ENCODE data around the gene TEAD1.
A peak's percentile ranks its signal among the peaks of the same experiment; 100 is the strongest.

Gene TEAD1

DNA sequence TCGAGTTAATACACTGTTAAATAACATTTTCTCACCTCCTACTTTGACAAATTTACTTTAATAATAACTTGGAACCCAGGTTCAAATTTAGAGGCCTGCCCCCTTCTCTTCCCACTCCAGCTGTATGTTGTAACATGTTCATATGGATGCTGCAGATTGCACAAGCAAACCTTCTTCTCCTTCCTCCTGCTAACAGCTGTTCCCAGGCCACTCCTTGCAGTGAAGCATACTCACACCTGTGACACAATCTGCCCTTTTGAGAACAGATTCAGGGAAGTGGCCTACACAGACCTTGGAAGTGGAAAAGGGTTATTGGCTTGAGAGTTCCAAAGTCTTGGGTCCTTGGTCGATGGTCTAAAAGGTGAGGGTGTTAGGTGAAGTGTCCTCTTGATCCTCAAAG, 131.9 kb downstream of the TEAD1 start:
- H3K9me3 ChIP-seq (ENCODE audit: control insufficient read depth, low read length) = no peaks in the 10 kb centered on the region
- H3K4me3 ChIP-seq (ENCODE audit: low read length) = no peak overlapping the region
- H3K36me3 ChIP-seq (ENCODE audit: control insufficient read depth, insufficient read depth, low read length) = no peaks in the 10 kb centered on the region
- no peak overlapping the region for H3K9ac ChIP-seq (ENCODE audit: low read length)
- peaks cover 42% of the 10 kb centered on the region for H3K4me1 ChIP-seq (ENCODE audit: control insufficient read depth, insufficient read depth, low read length)
- H3K27me3 ChIP-seq (ENCODE audit: control insufficient read depth, insufficient read depth, low read length) = no peaks in the 10 kb centered on the region

GRCh38 chr11:12807621-12808020, 133.4 kb downstream of the TEAD1 start:
- Histone ChIP-seq H3K4me1 (ENCODE audit: control insufficient read depth, insufficient read depth, low read length) (peaks cover 31% of the 10 kb centered on the region), H3K27me3 (ENCODE audit: control insufficient read depth, insufficient read depth, low read length) (no peaks in the 10 kb centered on the region), H3K36me3 (ENCODE audit: control insufficient read depth, insufficient read depth, low read length) (no peaks in the 10 kb centered on the region), H3K4me3 (ENCODE audit: low read length) (no peak overlapping the region), H3K9ac (ENCODE audit: low read length) (no peak overlapping the region), H3K9me3 (ENCODE audit: control insufficient read depth, low read length) (no peaks in the 10 kb centered on the region)

DNA sequence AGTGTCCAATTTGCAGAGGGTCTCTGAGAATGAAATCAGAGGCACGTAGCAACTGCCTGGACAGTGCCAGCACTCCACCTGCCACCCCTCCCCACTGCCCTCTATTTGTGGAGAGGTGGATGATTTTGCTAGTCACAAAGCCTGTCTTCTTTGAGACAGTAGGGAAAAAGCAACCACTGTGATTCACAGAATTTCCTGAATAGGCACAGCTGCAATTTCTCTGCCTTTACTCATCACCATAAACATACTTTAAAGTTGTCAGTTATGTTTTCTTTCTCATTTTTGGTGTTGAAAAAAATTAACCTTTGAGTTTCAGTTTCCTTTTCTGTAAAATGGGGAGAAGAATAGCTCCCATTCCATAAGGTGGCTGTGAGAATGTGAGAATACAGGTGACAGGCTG, 134.3 kb downstream of the TEAD1 start:
- Histone ChIP-seq H3K27me3 (ENCODE audit: control insufficient read depth, insufficient read depth, low read length) (no peaks in the 10 kb centered on the region), H3K9me3 (ENCODE audit: control insufficient read depth, low read length) (no peaks in the 10 kb centered on the region), H3K4me1 (ENCODE audit: control insufficient read depth, insufficient read depth, low read length) (peaks cover 31% of the 10 kb centered on the region), H3K9ac (ENCODE audit: low read length) (no peak overlapping the region), H3K4me3 (ENCODE audit: low read length) (no peak overlapping the region), H3K36me3 (ENCODE audit: control insufficient read depth, insufficient read depth, low read length) (no peaks in the 10 kb centered on the region)

- no peak overlapping the region for H3K4me3 ChIP-seq (ENCODE audit: low read length)
- H3K36me3 ChIP-seq (ENCODE audit: control insufficient read depth, insufficient read depth, low read length) = no peaks in the 10 kb centered on the region
- H3K9ac ChIP-seq (ENCODE audit: low read length) = no peak overlapping the region
- no peaks in the 10 kb centered on the region for H3K9me3 ChIP-seq (ENCODE audit: control insufficient read depth, low read length)
- no peaks in the 10 kb centered on the region for H3K27me3 ChIP-seq (ENCODE audit: control insufficient read depth, insufficient read depth, low read length)
- peaks cover 31% of the 10 kb centered on the region for H3K4me1 ChIP-seq (ENCODE audit: control insufficient read depth, insufficient read depth, low read length)
These were observed 135.1 kb downstream of the TEAD1 start for GRCh38 chr11:12809364-12809763.

DNA sequence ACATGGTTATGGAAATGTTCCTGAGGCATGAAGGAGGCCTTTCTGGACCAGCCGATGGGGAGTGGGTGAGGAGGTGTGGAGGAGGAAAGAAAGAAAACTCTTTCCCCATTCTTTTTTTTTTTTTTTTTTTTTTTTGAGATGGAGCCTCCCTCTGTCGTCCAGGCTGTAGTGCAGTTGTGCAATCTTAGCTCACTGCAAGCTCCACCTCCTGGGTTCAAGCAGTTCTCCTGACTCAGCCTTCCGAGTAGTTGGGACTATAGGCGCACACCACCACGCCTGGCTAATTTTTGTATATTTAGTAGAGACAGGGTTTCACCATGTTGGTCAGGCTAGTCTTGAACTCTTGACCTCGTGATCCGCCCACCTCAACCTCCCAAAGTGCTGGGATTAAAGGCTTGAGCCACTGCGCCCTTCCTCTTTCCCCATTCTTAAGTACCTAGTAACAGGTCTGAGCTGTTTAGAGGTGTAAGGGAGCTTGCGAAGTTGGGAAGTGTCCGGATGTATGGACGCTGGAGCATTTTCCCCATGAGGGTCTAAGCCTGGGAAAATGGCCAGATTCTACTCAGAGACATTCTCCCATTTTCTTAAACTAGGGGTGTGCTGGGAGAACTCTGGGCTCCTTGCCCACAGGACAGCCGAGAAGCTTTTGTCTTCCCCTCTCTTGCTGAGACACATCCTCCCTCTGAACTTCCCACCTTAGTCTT, 135.8 kb downstream of the TEAD1 start:
- peaks cover 32% of the 10 kb centered on the region for H3K4me1 ChIP-seq (ENCODE audit: control insufficient read depth, insufficient read depth, low read length)
- no peak overlapping the region for H3K9ac ChIP-seq (ENCODE audit: low read length)
- H3K4me3 ChIP-seq (ENCODE audit: low read length) = no peak overlapping the region
- no peaks in the 10 kb centered on the region for H3K9me3 ChIP-seq (ENCODE audit: control insufficient read depth, low read length)
- H3K27me3 ChIP-seq (ENCODE audit: control insufficient read depth, insufficient read depth, low read length) = no peaks in the 10 kb centered on the region
- H3K36me3 ChIP-seq (ENCODE audit: control insufficient read depth, insufficient read depth, low read length) = no peaks in the 10 kb centered on the region

GRCh38 chr11:12810568-12810894, 136.3 kb downstream of the TEAD1 start:
- no peak overlapping the region for H3K9ac ChIP-seq (ENCODE audit: low read length)
- H3K4me1 ChIP-seq (ENCODE audit: control insufficient read depth, insufficient read depth, low read length) = peaks cover 37% of the 10 kb centered on the region
- H3K4me3 ChIP-seq (ENCODE audit: low read length) = no peak overlapping the region

GRCh38 chr11:12811861-12812260, 137.6 kb downstream of the TEAD1 start:
- no peaks in the 10 kb centered on the region for H3K9me3 ChIP-seq (ENCODE audit: control insufficient read depth, low read length)
- H3K4me1 ChIP-seq (ENCODE audit: control insufficient read depth, insufficient read depth, low read length) = peaks cover 38% of the 10 kb centered on the region
- H3K9ac ChIP-seq (ENCODE audit: low read length) = no peak overlapping the region
- H3K4me3 ChIP-seq (ENCODE audit: low read length) = no peak overlapping the region
- no peaks in the 10 kb centered on the region for H3K27me3 ChIP-seq (ENCODE audit: control insufficient read depth, insufficient read depth, low read length)
- H3K36me3 ChIP-seq (ENCODE audit: control insufficient read depth, insufficient read depth, low read length) = no peaks in the 10 kb centered on the region

More at GRCh38 chr11:12810568-12810894, 136.3 kb downstream of the TEAD1 start:
- Histone ChIP-seq H3K27me3 (ENCODE audit: control insufficient read depth, insufficient read depth, low read length) (no peaks in the 10 kb centered on the region), H3K9me3 (ENCODE audit: control insufficient read depth, low read length) (no peaks in the 10 kb centered on the region), H3K36me3 (ENCODE audit: control insufficient read depth, insufficient read depth, low read length) (no peaks in the 10 kb centered on the region)

- Histone ChIP-seq H3K9ac (ENCODE audit: low read length) (no peak overlapping the region), H3K4me3 (ENCODE audit: low read length) (no peak overlapping the region), H3K36me3 (ENCODE audit: control insufficient read depth, insufficient read depth, low read length) (no peaks in the 10 kb centered on the region), H3K9me3 (ENCODE audit: control insufficient read depth, low read length) (no peaks in the 10 kb centered on the region), H3K4me1 (ENCODE audit: control insufficient read depth, insufficient read depth, low read length) (peaks cover 38% of the 10 kb centered on the region), H3K27me3 (ENCODE audit: control insufficient read depth, insufficient read depth, low read length) (no peaks in the 10 kb centered on the region)
These were observed 138.6 kb downstream of the TEAD1 start for GRCh38 chr11:12812849-12813248.

- H3K4me1 ChIP-seq (ENCODE audit: control insufficient read depth, insufficient read depth, low read length) = peaks cover 38% of the 10 kb centered on the region
- peak overlapping the region; percentile 14 for H3K9ac ChIP-seq (ENCODE audit: low read length)
- H3K9me3 ChIP-seq (ENCODE audit: control insufficient read depth, low read length) = no peaks in the 10 kb centered on the region
- H3K27me3 ChIP-seq (ENCODE audit: control insufficient read depth, insufficient read depth, low read length) = no peaks in the 10 kb centered on the region
- H3K4me3 ChIP-seq (ENCODE audit: low read length) = no peak overlapping the region
- no peaks in the 10 kb centered on the region for H3K36me3 ChIP-seq (ENCODE audit: control insufficient read depth, insufficient read depth, low read length)
These were observed 139.4 kb downstream of the TEAD1 start for GRCh38 chr11:12813371-12814225.

- Histone ChIP-seq H3K9ac (ENCODE audit: low read length) (no peak overlapping the region), H3K4me3 (ENCODE audit: low read length) (no peak overlapping the region), H3K36me3 (ENCODE audit: control insufficient read depth, insufficient read depth, low read length) (no peaks in the 10 kb centered on the region), H3K27me3 (ENCODE audit: control insufficient read depth, insufficient read depth, low read length) (no peaks in the 10 kb centered on the region), H3K9me3 (ENCODE audit: control insufficient read depth, low read length) (no peaks in the 10 kb centered on the region), H3K4me1 (ENCODE audit: control insufficient read depth, insufficient read depth, low read length) (peaks cover 30% of the 10 kb centered on the region)
These were observed 140.9 kb downstream of the TEAD1 start for GRCh38 chr11:12815129-12815480.

- H3K9me3 ChIP-seq (ENCODE audit: control insufficient read depth, low read length) = no peaks in the 10 kb centered on the region
- no peak overlapping the region for H3K9ac ChIP-seq (ENCODE audit: low read length)
- H3K27me3 ChIP-seq (ENCODE audit: control insufficient read depth, insufficient read depth, low read length) = no peaks in the 10 kb centered on the region
- no peak overlapping the region for H3K4me3 ChIP-seq (ENCODE audit: low read length)
- no peaks in the 10 kb centered on the region for H3K36me3 ChIP-seq (ENCODE audit: control insufficient read depth, insufficient read depth, low read length)
- peaks cover 30% of the 10 kb centered on the region for H3K4me1 ChIP-seq (ENCODE audit: control insufficient read depth, insufficient read depth, low read length)
These were observed 141.8 kb downstream of the TEAD1 start for GRCh38 chr11:12815931-12816494.

DNA sequence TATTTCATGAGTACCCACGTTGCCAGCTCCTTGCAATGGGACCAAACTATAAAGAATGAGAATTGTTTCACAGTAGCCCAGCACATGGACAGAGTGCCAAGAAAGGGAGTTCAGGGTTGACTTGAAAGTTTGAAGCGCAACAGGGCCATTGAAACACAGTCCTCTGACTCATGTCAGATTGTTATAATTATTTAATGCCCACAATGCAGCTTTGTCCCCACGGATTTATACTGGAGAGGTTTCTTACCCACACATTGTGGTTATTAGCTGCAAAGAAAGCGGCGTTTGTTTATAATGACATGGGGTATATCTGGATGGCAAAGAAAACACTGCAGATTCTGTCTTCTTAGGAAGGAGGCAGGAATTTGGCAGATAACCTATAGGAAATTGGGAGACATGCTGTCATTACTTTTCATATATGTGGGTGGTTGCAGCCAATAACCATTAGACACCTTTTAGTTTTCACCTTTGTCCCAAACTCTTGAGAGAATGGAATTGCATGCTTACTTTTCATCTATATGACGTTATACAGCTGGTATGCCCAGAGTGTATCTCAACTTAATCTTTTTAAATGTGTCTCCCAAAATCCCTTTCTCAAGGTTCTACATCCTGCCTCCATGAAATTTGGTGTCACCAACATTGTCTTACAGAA, 143.6 kb downstream of the TEAD1 start:
- Histone ChIP-seq H3K9me3 (ENCODE audit: control insufficient read depth, low read length) (no peaks in the 10 kb centered on the region), H3K36me3 (ENCODE audit: control insufficient read depth, insufficient read depth, low read length) (no peaks in the 10 kb centered on the region), H3K4me1 (ENCODE audit: control insufficient read depth, insufficient read depth, low read length) (peaks cover 28% of the 10 kb centered on the region), H3K9ac (ENCODE audit: low read length) (no peak overlapping the region), H3K27me3 (ENCODE audit: control insufficient read depth, insufficient read depth, low read length) (no peaks in the 10 kb centered on the region), H3K4me3 (ENCODE audit: low read length) (no peak overlapping the region)

Measured in mucosa of stomach (tissue), 1 donor.